ENCODE measurements around the gene INHBE.
"Not testable (repeated sequence)": the region's sequence is repeated elsewhere in the genome, so short reads cannot be mapped to it uniquely, and the experiment has no call there.

The INHBE gene

GRCh38 chr12:57496822-57497221 is 41.7 kb downstream of the INHBE start:
- DNase-seq (ENCODE audit: low read depth in 2 of 2): no peak

GRCh38 chr12:57497223-57498131 is 42.4 kb downstream of the INHBE start:
- no peak for DNase-seq (ENCODE audit: low read depth in 2 of 2)

GRCh38 chr12:57498132-57498502 is 43.0 kb downstream of the INHBE start:
- DNase-seq (ENCODE audit: low read depth in 2 of 2): no peak

GRCh38 chr12:57498571-57498970 is 43.5 kb downstream of the INHBE start:
- no peak for DNase-seq (ENCODE audit: low read depth in 2 of 2)

- DNase-seq (ENCODE audit: low read depth in 2 of 2): no peak
These were observed 45.1 kb downstream of the INHBE start for GRCh38 chr12:57500213-57500612.

GRCh38 chr12:57502311-57502969 is 47.3 kb downstream of the INHBE start:
- not testable (repeated sequence) for DNase-seq (ENCODE audit: low read depth in 2 of 2)

GRCh38 chr12:57506541-57506940 is 51.4 kb downstream of the INHBE start:
- DNase-seq (ENCODE audit: low read depth in 2 of 2): not testable (repeated sequence)
